ENCODE data around the gene SP140L. TPM values are rescaled to one million over a fixed set of nuclear protein-coding genes. Genes with fewer than 3 reads are reported as not detected.
"Not testable (repeated sequence)": the region's sequence is repeated elsewhere in the genome, so short reads cannot be mapped to it uniquely, and the experiment has no call there.

The SP140L gene
- total RNA-seq, 6 donors from 2014 or later = 15.5 to 38.8 (median 18.9) TPM

- DNase-seq (no peak), ATAC-seq (ENCODE audit: low FRiP score in 2 of 2) (no peak)
- Histone ChIP-seq H3K27ac (peak overlapping the region in 2 of 4 donors; percentile 22 to 35), H3K4me1 (peaks cover 0 to 5% (median 0%) of the 10 kb centered on the region in 4 donors), H3K27me3 (no peaks in the 10 kb centered on the region), H3K4me3 (no peak overlapping the region), H3K9me3 (peaks cover 0 to 6% (median 5%) of the 10 kb centered on the region in 4 donors), H3K36me3 (peaks cover 3 to 61% (median 17%) of the 10 kb centered on the region in 4 donors)
- WGBS, 2 donors = 86 to 93% methylated on average over 7 of the region's 7 CpGs
- TF ChIP-seq EP300 (IDR thresholded peaks at IDR 0.05) (no peak), POLR2AphosphoS5 (IDR thresholded peaks at IDR 0.05) (no peak), CTCF (IDR thresholded peaks at IDR 0.05) (no peak), POLR2A (IDR thresholded peaks at IDR 0.05) (no peak)
These were observed 73.0 kb downstream of the SP140L start for GRCh38 chr2:230400041-230400440.

GRCh38 chr2:230400454-230400853 is 73.5 kb downstream of the SP140L start:
- peaks cover 3 to 56% (median 16%) of the 10 kb centered on the region in 4 donors for H3K36me3 ChIP-seq

GRCh38 chr2:230401026-230401425 is 74.0 kb downstream of the SP140L start:
- DNase-seq; ATAC-seq (ENCODE audit: low FRiP score in 2 of 2); H3K4me3 ChIP-seq; H3K27ac ChIP-seq; H3K4me1 ChIP-seq; H3K27me3 ChIP-seq; H3K9me3 ChIP-seq: not testable (repeated sequence)
- peaks cover 3 to 51% (median 13%) of the 10 kb centered on the region in 4 donors for H3K36me3 ChIP-seq
- 85 to 97% methylated on average over 2 of the region's 6 CpGs for whole genome bisulfite sequencing, 2 donors

More at GRCh38 chr2:230400454-230400853, 73.5 kb downstream of the SP140L start:
- H3K27ac ChIP-seq = peak overlapping the region in 2 of 4 donors; percentile 22 to 40
- ATAC-seq (ENCODE audit: low FRiP score in 2 of 2) (no peak), DNase-seq (no peak)
- H3K4me1 ChIP-seq = peaks cover 0 to 5% (median 0%) of the 10 kb centered on the region in 4 donors
- peaks cover 0 to 6% (median 5%) of the 10 kb centered on the region in 4 donors for H3K9me3 ChIP-seq
- WGBS, 2 donors = 50 to 57% methylated on average over 3 to 5 of the region's 5 CpGs
- no peaks in the 10 kb centered on the region for H3K27me3 ChIP-seq
- H3K4me3 ChIP-seq = no peak overlapping the region
- no peak for TF ChIP-seq POLR2A (IDR thresholded peaks at IDR 0.05)
- no peak for TF ChIP-seq EP300 (IDR thresholded peaks at IDR 0.05)
- no peak for TF ChIP-seq CTCF (IDR thresholded peaks at IDR 0.05)
- TF ChIP-seq POLR2AphosphoS5 (IDR thresholded peaks at IDR 0.05) = no peak

- Histone ChIP-seq H3K36me3 (peaks cover 3 to 37% (median 13%) of the 10 kb centered on the region in 4 donors), H3K4me1 (peaks cover 4 to 16% (median 5%) of the 10 kb centered on the region in 4 donors), H3K4me3 (no peak overlapping the region), H3K27me3 (no peaks in the 10 kb centered on the region), H3K9me3 (no peaks in the 10 kb centered on the region), H3K27ac (no peak overlapping the region)
- ATAC-seq (ENCODE audit: low FRiP score in 2 of 2) = no peak
- DNase-seq = no peak
- WGBS, 2 donors = 88 to 91% methylated on average over 4 to 7 of the region's 7 CpGs
- no peak for TF ChIP-seq EP300 (IDR thresholded peaks at IDR 0.05)
These were observed 76.8 kb downstream of the SP140L start for GRCh38 chr2:230403746-230404145.

- Histone ChIP-seq H3K4me1 (peaks cover 19 to 27% (median 23%) of the 10 kb centered on the region in 4 donors), H3K27me3 (no peaks in the 10 kb centered on the region), H3K27ac (no peak overlapping the region), H3K4me3 (no peak overlapping the region), H3K36me3 (peaks cover 3 to 20% (median 8%) of the 10 kb centered on the region in 4 donors), H3K9me3 (no peaks in the 10 kb centered on the region)
- 92 to 95% methylated on average over 3 of the region's 3 CpGs for whole genome bisulfite sequencing, 2 donors
- DNase-seq = no peak
- TF ChIP-seq POLR2AphosphoS5 (IDR thresholded peaks at IDR 0.05) (no peak), CTCF (IDR thresholded peaks at IDR 0.05) (no peak), EP300 (IDR thresholded peaks at IDR 0.05) (no peak), POLR2A (IDR thresholded peaks at IDR 0.05) (no peak)
- no peak for ATAC-seq (ENCODE audit: low FRiP score in 2 of 2)
These were observed 78.8 kb downstream of the SP140L start for GRCh38 chr2:230405824-230406223.

- peak overlapping the region; percentile 62 to 73 (median 64) for H3K27ac ChIP-seq
- peaks cover 31 to 47% (median 34%) of the 10 kb centered on the region in 4 donors for H3K4me1 ChIP-seq
- peaks cover 0 to 12% (median 4%) of the 10 kb centered on the region in 4 donors for H3K36me3 ChIP-seq
- no peak for DNase-seq
- H3K27me3 ChIP-seq = no peaks in the 10 kb centered on the region
- 45 to 67% methylated on average over 3 of the region's 3 CpGs for WGBS, 2 donors
- TF ChIP-seq CTCF (IDR thresholded peaks at IDR 0.05) (no peak), POLR2AphosphoS5 (IDR thresholded peaks at IDR 0.05) (peak in 1 of 2 donors; percentile 66), EP300 (IDR thresholded peaks at IDR 0.05) (peak in 3 of 4 donors; percentile 17 to 46 (median 24))
- no peak overlapping the region for H3K4me3 ChIP-seq
- H3K9me3 ChIP-seq = no peaks in the 10 kb centered on the region
- ATAC-seq (ENCODE audit: low FRiP score in 2 of 2) = peak in 1 of 2 donors; percentile 47
These were observed 81.3 kb downstream of the SP140L start for GRCh38 chr2:230408244-230408842.

Measured in upper lobe of left lung (tissue), 6 donors.